ENCODE data around the gene AMN1.
"Not testable (repeated sequence)": the region's sequence is repeated elsewhere in the genome, so short reads cannot be mapped to it uniquely, and the experiment has no call there.

AMN1 gene

GRCh38 chr12:31732926-31733548 is 4.2 kb upstream of the AMN1 start:
- no peak for DNase-seq

- not testable (repeated sequence) for DNase-seq
Observed at GRCh38 chr12:31731203-31731602, 2.4 kb upstream of the AMN1 start.

- no peak for DNase-seq
Observed at GRCh38 chr12:31729705-31730104, 884 bp upstream of the AMN1 start.

- DNase-seq: peak; percentile 39
Observed at GRCh38 chr12:31728289-31728916, 418 bp downstream of the AMN1 start.

DNA sequence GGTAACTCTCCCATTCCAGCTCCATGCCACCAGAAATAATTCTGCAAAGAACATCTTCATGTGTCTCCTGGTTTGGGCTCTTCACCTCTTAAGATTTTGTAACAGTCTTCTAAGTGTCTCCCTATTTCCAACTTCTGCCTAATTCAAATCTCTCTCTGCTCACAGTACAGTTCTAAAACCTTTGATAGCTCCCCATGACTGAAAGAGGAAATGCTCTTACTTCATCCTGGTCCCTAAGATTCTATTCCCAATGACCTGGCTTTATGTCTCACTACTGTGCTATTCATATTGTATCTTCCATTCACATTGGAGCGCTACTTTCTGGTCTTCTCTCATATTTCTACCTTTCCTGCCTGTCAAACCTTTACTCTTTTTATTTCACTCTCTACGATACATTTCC is 1.6 kb downstream of the AMN1 start:
- no peak for DNase-seq

DNA sequence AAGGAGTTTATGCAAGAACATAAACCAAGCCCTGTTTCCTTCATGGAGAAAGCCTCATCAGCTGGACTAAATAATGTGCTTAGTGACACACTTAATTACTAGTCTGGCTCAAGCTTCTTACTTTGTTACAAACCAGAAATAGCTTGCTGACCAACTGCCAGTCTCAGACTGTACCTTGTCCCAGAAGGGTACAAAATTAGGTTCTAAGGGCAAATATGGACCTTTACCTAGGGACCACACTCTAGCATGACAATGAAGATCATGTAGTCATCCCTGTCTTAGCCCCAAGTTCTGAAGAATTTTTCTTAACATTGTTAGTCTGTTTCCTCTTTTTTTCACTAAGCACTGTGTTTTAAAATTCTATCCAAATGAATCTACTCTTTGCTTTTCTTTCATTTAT is 2.2 kb downstream of the AMN1 start:
- DNase-seq: no peak

- no peak for DNase-seq
Observed at GRCh38 chr12:31724557-31724956, 4.3 kb downstream of the AMN1 start.

DNA sequence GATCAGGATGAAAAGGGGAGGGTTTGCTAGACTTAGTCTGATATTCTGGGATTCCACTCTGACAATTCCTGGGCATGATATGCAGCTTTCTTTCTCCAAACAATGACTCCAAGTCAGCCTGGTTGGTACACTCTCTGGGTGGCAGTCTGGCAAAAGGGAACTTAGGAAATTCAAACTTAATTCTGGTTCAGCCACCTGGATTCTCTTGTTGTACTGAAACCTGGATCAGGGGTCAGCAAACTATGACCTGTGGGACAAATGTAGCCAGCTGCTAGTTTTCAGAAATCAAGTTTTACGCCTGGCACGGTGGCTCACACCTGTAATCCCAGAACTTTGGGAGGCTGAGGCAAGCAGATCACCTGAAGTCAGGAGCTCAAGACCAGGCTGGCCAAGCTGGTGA is 6.2 kb downstream of the AMN1 start:
- DNase-seq: no peak

GRCh38 chr12:31718542-31719198 is 10.2 kb downstream of the AMN1 start:
- DNase-seq: not testable (repeated sequence)

DNA sequence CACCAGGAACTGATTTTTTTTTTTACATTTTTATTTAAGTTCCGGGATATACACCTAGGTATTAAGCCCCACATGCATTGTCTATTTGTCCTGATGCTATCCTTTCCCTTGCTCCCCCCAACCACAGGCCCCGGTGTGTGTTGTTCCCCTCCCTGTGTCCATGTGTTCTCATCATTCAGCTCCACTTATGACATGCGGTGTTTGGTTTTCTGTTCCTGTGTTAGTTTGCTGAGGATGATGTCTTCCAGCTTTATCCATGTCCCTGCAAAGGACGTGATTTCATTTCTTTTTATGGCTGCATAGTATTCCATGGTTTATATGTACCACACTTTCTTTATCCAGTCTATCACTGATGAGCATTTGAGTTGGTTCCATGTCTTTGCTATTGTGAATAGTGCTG is 11.8 kb downstream of the AMN1 start:
- not testable (repeated sequence) for DNase-seq

DNA sequence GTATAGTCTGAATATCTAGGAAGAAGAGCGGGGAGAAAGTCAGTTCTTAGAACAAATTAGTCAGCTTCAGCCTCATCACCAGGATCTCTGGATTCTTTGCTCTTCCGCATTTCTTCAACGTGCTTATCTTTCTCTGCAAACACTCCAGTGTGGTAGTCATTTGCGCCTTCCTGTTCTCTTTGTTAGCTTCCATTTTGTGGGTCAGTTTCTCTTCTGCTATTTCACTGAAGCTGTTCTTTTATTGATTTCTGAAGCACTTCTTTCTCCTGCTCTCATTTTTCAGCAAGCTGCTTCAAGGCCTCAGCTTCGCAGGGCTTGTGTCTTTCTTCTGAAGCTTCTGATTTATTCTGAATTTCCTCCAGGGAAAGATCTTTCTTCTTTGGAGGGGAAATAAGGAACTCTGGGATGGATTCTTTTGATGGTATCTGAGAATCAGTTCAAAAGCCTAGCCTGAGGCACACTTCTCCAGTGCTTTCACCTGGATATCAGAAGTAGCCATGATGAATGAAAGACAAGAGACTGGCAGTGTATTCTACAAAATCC is 13.5 kb downstream of the AMN1 start:
- no peak for DNase-seq

DNA sequence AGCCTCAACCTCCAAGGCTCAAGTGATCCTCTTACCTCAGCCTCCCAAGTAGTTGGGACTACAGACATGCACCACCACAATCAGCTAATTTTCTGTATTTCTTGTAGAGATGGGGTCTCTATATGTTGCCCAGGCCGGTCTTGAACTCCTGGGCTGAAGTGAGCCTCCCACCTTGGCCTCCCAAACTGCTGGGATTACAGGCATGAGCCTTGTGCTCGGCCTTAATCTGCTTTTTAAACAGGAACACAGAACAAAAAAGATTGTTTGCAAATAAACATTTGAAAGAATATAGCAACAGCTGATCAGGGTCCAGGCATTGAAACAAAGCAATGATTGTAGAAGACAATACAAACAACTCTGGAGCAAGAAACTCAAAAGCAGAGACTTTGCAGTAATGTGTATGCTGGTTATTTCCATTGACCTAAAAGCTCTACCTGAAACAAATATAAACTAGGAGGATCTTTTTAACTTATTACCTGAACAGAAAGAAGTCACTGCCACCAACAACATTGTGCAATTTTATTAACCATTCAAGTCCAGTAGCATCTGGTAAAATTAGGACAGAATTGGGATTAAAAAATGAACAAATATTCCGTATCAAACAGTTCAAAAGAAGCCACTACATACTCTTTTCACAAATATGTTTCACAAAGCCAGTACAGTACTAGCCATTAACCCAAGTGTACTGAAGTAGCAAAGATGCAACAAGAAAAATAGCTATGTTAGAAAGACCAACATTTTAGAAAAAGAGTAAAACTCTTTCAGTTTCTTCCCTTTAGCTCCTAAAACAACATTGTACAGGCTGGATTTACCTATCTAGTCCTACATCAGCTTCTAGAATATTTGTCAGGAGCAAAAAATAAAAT is 14.2 kb downstream of the AMN1 start:
- DNase-seq: no peak

DNA sequence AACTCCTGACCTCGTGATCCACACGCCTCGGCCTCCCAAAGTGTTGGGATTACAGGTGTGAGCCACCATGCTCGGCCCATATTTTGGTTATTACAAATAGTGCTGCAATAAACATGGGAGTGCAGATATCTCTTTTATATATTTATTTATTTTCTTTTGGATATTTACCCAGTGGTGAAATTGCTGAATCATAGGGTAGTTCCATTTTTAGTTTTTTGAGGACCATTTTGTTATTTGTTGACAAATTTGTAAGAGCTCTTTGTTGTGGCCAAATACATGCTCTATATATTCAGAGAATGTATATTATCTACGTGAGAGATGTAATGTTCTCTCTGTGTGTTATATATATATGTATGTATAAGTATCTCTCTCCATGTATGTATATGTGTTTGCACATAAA is 15.9 kb downstream of the AMN1 start:
- no peak for DNase-seq

DNA sequence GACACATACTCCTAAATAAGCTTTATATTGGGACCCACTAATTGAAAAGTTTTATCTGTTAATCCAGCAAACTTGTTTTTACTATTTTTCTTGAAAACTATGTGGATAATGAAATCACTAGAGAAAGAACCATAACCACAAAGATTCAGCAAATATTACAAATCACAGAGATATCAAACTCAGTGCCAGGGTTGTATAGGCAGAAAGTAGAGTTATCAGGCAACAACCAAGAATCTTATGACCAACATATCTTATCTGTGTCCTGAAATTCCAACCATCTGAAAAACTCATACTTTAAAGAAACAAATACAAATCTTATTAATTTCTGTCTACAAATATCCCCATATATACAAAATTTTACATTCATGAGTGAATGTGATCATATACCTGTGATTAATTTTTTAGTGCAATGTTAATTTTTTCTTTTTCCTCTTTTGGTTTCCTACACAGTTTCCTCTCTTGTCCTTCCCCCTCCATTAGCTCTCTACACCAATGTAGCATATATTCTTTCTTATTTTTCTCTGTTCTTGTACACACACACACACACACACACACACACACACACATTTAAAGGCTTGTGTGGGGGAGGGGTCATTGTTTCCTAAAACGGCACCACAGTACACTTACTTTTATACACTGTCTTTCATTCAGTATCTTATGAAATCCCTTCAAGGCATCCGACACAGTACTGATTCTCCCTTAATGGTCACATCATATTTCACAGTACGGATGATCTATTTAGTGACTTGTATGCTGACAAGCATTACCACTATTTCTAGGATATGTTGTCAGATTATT is 18.6 kb downstream of the AMN1 start:
- DNase-seq: no peak

DNA sequence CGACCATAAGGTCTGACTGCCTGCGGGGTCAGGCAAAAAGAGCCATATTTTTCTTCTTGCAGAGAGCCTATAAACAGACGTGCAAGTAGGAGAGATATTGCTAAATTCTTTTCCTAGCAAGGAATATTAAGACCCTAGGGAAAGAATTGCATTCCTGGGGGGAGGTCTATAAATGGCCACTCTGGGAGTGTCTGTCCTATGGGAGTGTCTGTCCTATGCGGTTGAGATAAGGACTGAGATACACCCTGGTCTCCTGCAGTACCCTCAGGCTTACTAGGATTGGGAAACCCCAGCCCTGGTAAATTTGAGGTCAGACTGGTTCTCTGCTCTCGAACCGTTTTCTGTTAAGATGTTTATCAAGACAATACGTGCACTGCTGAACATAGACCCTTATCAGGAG is 20.7 kb downstream of the AMN1 start:
- DNase-seq: not testable (repeated sequence)

GRCh38 chr12:31705621-31706020 is 23.2 kb downstream of the AMN1 start:
- no peak for DNase-seq

- DNase-seq: no peak
Observed at GRCh38 chr12:31702047-31702446, 26.8 kb downstream of the AMN1 start.

- DNase-seq: not testable (repeated sequence)
Observed at GRCh38 chr12:31689921-31690320, 38.9 kb downstream of the AMN1 start.

DNA sequence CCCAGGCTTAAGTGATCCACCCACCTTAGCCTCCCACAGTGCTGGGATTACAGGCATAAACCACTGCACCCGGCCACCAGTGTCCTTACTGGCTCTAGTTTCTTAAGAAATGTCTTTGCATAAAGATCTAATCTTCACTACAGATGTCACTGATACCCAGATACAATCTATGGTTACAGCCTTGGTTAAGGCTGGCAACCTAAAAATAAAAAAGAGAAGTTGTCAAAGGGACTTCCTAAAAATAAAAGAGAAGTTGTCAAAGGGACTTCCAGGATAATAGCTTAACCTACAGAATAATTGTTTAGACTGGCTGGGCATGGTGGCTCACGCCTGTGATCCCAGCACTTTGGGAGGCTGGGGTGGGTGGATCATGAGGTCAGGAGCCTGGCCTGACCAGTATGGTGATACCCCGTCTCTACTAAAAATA is 41.7 kb downstream of the AMN1 start:
- no peak for DNase-seq

GRCh38 chr12:31685801-31686200 is 43.0 kb downstream of the AMN1 start:
- no peak for DNase-seq

DNA sequence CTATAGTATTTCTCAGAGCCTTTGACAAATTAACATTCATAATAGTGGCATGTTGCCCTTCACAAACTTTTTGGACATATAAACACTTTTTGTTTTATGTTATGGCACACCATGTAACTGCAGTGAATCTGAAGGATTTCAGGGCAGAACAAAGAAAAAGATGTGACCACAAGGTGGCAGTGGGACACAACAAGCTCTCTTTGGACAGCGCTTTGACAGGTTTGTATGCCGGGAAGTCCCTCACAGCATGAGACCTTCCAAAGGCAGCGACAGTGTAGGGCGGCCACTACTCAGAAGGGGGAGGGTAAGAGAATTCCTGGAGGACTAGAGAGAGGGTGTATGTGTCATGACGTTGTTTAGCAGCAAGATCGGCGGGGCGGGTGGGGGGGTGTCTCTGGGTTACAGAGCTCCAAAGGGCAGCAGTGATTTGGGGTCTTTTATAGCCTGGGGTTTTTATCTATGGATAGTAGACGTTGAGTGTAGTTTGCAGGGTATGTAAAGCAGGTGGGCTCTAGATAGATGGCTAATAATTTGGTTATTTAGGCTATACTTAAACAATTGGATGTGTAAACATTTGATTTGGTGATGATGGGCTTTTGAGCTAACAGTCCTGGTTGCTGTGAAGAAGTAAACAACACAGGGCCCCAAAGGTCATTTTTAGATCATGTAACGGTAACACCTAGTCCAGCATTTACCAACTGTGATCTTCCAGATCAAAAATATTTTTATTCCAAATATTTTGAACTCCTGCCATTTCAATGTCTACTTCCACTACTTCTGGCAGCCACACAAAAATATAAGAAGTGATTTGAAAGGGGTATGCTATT is 46.5 kb downstream of the AMN1 start:
- peak; percentile 95 for DNase-seq
